ENCODE data around the gene KAT8. TPM values are rescaled to one million over a fixed set of nuclear protein-coding genes. Genes with fewer than 3 reads are reported as not detected.

The KAT8 gene
- total and polyA plus RNA-seq, 9 of the 15 experiments (the other 6 are each of a cell fraction or from before 2014, with no cell fraction given) = 10.0 to 98.5 (median 76.4) TPM

- TF ChIP-seq C11orf30 (IDR thresholded peaks at IDR 0.05; ENCODE audit: low read depth) (no peak), RERE (CRISPR knock-in tag; IDR thresholded peaks at IDR 0.05; ENCODE audit: borderline replicate concordance) (no peak), ZNF561 (CRISPR knock-in tag; conservative IDR thresholded peaks at IDR 0.05) (no peak), MLLT1 (IDR thresholded peaks at IDR 0.05) (0 out of 4 replicates have a peak, but pooled peaks of 1 of the 2 experiments have one; percentile 24), MEIS2 (IDR thresholded peaks at IDR 0.05; ENCODE audit: partially characterized antibody) (no peak), PRPF4 (IDR thresholded peaks at IDR 0.05; ENCODE audit: insufficient read depth, low read depth, low read length, poor library complexity, severe bottlenecking) (no peak), RBFOX2 (IDR thresholded peaks at IDR 0.05; ENCODE audit: low read depth, low read length) (peak; percentile 44; the same call in 1 of the 2 replicates), TGIF2 (CRISPR knock-in tag; IDR thresholded peaks at IDR 0.05) (no peak), SREBF2 (CRISPR knock-in tag; IDR thresholded peaks at IDR 0.05) (no peak), NEUROD1 (IDR thresholded peaks at IDR 0.05; ENCODE audit: borderline replicate concordance, low read depth, low read length, partially characterized antibody) (no peak), ATF4 (CRISPR knock-in tag; IDR thresholded peaks at IDR 0.05) (no peak), MECOM (CRISPR knock-in tag; IDR thresholded peaks at IDR 0.05) (no peak), CEBPZ (IDR thresholded peaks at IDR 0.05; ENCODE audit: borderline replicate concordance, low read depth, low read length) (no peak), MXI1 (IDR thresholded peaks at IDR 0.05; ENCODE audit: low read depth, low read length) (no peak)
Measured at GRCh38 chr16:31132303-31132979, 15.0 kb downstream of the KAT8 start (continued).
